Endothelial cell of umbilical vein (primary cell): ENCODE measurements around the gene LRRC28.

Experiments
- CTCF ChIP-seq, 2 donors: IDR thresholded peaks; 1 replicate in 1 of 2; 2 replicates in 1 of 2; pipeline ENCODE4 v1.5.1; 2011; ENCODE audit warnings: low read length in 2 of 2, mild to moderate bottlenecking in 2 of 2, moderate library complexity in 2 of 2, control low read depth in 1 of 2, inconsistent platforms in 1 of 2, low read depth in 1 of 2; ENCODE audit not compliant: insufficient read depth in 1 of 2; ENCODE audit errors: extremely low read depth in 1 of 2
- EZH2 ChIP-seq: IDR thresholded peaks from 2 replicates; pipeline ENCODE4 v1.6.1; 2012; ENCODE audit warnings: borderline replicate concordance, low read depth, mild to moderate bottlenecking, moderate library complexity, low read length, inconsistent platforms; ENCODE audit not compliant: severe bottlenecking
- FOS ChIP-seq: IDR thresholded peaks from 2 replicates; pipeline ENCODE4 v1.6.1; 2011; ENCODE audit warnings: mild to moderate bottlenecking, low read length, moderate library complexity, borderline replicate concordance; ENCODE audit not compliant: insufficient read depth
- MYC ChIP-seq: IDR thresholded peaks from one replicate; pipeline ENCODE4 v1.6.1; 2011; ENCODE audit warnings: mild to moderate bottlenecking, low read depth, low read length
- POLR2A ChIP-seq: IDR thresholded peaks from 2 replicates; pipeline ENCODE4 v1.6.1; 2012; ENCODE audit warnings: low read depth, mild to moderate bottlenecking, control low read depth, low read length
- POLR2AphosphoS5 ChIP-seq: IDR thresholded peaks from 2 replicates; pipeline ENCODE4 v1.6.1; 2012; ENCODE audit warnings: low read depth, mild to moderate bottlenecking, control low read depth, low read length, moderate library complexity; ENCODE audit not compliant: insufficient read depth

GRCh38 chr15:99424131-99424571 is 172.9 kb downstream of the LRRC28 start:
- TF ChIP-seq CTCF (IDR thresholded peaks at IDR 0.05; ENCODE audit: extremely low read depth in 1 of 2, insufficient read depth in 1 of 2, low read depth in 1 of 2, low read length in 2 of 2), result no peak
- no peak for TF ChIP-seq POLR2AphosphoS5
- TF ChIP-seq EZH2, result no peak
- TF ChIP-seq POLR2A, result no peak
- no peak for TF ChIP-seq FOS
- no peak for TF ChIP-seq MYC
